GM12801 (cell line): ENCODE results near the gene TAF1C.

Experiments
- TF ChIP-seq, protein P1 (sequence below): IDR thresholded peaks from one replicate; pipeline ENCODE4 v1.5.1; 2011; ENCODE audit warnings: control low read depth; ENCODE audit not compliant: insufficient read length; ENCODE audit errors: extremely low read depth

The TAF1C gene

DNA sequence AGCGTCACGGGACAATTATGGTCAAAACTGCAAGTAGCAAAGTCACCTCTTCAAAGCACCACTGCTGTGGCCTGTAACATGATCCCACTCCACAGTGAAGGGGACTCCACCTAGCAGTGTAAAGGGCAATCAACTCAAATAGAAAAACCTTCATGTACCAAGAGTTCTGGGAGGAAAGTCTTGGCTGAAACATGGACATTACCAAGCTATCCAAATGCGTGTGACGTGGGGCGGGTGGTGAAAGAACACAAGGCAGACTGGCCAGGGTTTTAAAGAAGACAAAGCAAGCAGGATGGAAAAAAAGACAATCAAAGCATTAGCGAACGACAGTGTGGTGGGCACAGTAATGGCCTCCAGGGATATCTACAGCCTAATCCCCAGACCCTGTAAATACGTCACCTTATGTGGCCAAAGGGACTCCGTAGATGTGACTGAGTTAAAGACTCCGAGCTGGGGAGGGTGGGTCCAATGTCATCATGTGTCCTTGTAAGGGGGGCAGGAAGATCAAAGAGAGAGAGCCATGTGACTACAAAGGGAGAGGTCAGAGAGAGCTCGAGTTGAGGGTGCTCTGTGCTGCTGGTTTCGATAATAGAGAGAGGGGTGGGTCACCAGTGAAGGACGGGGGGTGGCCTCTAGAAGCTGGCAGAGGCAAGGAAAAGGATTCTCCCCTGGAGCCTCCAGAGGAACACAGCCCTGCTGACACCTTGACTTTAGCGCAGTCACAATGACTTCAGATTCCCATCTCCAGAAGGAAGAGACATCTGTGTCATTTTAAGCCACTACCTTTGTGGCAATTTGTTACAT is 47.8 kb downstream of the TAF1C start:
- TF ChIP-seq, protein P1, sequence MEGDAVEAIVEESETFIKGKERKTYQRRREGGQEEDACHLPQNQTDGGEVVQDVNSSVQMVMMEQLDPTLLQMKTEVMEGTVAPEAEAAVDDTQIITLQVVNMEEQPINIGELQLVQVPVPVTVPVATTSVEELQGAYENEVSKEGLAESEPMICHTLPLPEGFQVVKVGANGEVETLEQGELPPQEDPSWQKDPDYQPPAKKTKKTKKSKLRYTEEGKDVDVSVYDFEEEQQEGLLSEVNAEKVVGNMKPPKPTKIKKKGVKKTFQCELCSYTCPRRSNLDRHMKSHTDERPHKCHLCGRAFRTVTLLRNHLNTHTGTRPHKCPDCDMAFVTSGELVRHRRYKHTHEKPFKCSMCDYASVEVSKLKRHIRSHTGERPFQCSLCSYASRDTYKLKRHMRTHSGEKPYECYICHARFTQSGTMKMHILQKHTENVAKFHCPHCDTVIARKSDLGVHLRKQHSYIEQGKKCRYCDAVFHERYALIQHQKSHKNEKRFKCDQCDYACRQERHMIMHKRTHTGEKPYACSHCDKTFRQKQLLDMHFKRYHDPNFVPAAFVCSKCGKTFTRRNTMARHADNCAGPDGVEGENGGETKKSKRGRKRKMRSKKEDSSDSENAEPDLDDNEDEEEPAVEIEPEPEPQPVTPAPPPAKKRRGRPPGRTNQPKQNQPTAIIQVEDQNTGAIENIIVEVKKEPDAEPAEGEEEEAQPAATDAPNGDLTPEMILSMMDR: no peak

DNA sequence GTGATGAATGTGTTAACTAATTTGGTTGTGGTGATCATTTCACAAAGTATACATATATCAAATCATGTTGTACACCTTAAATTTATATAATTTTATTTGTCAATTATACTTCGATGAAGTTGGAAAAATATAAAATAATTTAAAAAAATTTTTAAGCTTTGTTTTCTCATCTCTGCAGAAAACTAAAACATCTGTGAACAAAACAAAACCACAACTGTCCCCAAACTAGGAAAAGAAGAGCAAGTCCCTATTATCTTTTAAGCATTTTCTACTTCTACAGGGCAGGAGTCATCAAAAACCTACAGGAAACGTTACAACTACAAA is 48.4 kb downstream of the TAF1C start:
- TF ChIP-seq, protein P1: no peak

DNA sequence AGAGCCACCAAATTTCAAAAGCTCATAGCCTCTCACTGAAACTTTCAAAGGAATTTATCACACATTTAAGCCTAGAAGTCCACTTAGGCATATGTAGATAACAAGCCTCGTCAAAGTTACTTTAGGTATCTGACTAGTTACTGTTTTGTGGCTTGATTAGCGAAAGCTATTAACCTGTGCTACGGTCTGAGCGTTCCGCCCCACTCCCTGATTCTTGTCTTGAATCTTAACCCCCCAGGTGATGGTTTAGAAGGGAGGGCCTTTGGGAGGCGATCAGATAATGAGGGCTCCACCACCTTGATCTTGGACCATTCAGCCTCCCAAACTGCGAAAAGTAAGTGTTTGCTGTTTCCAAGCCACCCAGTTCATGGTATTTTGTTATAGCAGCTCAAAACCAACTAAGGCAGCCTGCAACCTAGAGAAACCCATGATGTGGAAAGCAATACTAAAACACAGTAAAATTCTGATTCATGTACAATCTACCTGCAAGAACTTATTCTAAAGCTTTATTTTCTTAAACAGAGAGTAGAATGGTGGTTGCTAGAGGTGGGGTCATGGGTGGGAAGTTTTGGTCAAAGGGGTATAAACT is 49.0 kb downstream of the TAF1C start:
- TF ChIP-seq, protein P1: no peak

DNA sequence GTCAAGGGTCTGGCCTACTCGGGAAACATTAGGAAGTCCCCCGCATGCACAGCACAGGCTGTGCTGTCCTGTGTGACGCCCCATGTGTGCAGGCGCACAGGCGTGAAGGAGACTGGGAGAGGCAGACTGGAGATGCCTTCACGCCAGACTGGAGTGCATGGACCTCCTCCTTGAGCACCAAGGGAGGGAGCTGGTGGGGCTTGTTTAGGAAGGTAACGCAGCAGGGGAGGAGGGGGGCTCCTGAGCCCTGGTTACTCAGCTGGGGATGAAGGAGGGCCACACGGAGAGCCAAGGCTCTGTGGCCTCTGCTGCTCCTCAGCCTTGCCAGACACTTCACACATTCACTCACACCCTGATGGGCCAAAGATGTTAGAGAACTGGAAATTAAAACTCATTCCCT is 49.6 kb downstream of the TAF1C start:
- TF ChIP-seq, protein P1: no peak

DNA sequence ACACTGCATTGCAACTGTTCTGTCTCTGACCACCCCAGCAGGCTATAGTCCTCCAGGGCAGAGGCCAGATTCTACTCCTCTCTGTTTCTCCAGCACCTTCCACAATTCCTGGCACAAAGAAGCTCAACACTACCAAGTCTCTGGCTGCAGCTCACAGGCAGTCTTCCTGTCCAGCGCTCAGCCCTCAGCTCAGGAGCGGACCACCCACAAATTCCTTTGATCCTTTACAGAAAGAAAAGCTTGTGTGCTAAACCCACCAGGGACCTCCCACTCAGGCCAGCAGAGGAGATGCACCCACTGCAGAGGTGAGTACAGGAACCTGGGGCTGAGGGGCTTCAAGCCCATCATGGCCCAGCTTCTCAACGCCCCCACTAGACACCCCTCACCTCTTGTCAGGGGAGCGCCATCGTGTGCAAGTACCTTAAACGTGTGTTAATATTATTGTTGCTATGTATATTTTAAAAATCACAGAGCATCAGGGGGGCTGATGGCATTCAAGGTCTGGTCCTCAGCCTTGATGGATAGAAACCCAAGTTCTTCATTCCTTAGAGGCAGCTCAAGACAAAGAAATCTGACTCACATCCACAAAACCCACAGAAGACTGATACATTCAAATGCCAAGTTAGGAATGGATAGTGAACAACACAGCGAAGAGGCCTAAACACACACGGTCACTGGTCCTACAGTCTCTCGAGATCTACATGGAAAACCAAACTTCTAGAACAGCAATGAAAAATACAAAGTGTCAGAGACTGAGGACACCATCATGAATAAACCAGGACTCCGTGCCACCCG is 50.3 kb downstream of the TAF1C start:
- TF ChIP-seq, protein P1: no peak

DNA sequence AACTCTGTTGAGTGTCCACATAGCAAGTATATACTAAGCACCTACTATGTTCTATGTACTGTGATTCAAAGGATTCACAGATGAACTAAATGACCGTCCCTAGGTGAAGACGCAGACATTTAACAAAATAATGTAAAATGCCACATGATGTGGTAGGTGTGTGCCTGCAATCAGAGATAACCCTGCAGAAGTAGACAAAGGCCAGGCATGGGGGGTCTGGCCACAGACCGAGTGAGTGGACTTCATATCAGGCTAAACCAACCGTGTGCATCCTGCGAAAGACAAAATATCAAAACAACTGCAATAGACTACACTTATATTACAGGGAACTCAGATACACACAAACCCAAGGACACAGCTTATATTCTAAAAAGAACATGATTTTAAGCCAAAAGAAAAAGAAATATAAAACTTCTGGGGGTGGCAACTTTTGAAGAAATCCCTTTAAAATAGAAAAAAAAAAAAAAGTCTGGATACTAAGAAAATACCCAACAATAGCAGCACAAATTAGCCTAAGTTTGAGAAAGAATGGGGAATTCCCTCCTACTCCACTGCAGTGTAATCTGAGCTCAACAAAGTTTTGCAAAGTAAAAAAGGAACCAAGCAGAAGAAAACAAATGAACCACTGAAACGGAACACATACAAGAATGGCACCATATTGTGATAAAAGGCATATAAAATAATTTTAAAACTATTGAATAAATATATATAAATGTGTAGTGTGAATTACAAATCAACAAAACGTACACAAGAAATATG is 54.2 kb downstream of the TAF1C start:
- TF ChIP-seq, protein P1: no peak

DNA sequence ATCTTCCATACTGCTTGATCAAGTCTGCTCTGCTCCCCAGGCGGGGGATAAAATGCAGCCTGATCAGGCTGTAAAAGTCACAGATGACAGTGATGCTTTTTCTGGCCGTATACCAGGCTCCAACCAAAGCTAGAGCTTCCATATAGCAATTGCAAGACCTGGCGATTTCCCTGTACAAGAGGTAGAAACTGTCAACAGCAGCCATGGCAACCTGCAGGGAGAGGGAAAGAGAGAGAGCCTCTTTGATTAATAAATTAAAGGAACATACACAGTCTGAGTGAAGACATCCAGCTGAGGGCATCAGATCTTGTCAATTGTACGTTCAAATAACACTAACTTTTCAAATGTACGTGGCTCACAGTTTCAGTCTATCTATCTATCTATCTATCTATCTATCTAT is 55.7 kb downstream of the TAF1C start:
- TF ChIP-seq, protein P1: no peak
